NCI-H82 (cell line): ENCODE measurements around the gene TCF23.
A peak's percentile ranks its signal among the peaks of the same experiment; 100 is the strongest.
"Not testable (repeated sequence)": the region's sequence is repeated elsewhere in the genome, so short reads cannot be mapped to it uniquely, and the experiment has no call there.

ENCODE experiments used
- DNase-seq: peaks from one replicate; lab custom pipeline; 2025; lab: John Stamatoyannopoulos, UW

The TCF23 gene

GRCh38 chr2:27189989-27190388 lies 41.2 kb downstream of the TCF23 start:
- no peak for DNase-seq

GRCh38 chr2:27191070-27191829 lies 42.4 kb downstream of the TCF23 start:
- peak; percentile 81 for DNase-seq

- DNase-seq, result no peak
These were observed 45.9 kb downstream of the TCF23 start for GRCh38 chr2:27194538-27195354.

- DNase-seq, result not testable (repeated sequence)
These were observed 47.0 kb downstream of the TCF23 start for GRCh38 chr2:27195799-27196198.

- DNase-seq, result not testable (repeated sequence)
These were observed 49.3 kb downstream of the TCF23 start for GRCh38 chr2:27198068-27198467.

GRCh38 chr2:27198627-27199026 lies 49.8 kb downstream of the TCF23 start:
- DNase-seq, result no peak

GRCh38 chr2:27199241-27199640 lies 50.4 kb downstream of the TCF23 start:
- no peak for DNase-seq

GRCh38 chr2:27201675-27202074 lies 52.9 kb downstream of the TCF23 start:
- no peak for DNase-seq

GRCh38 chr2:27202854-27203253 lies 54.0 kb downstream of the TCF23 start:
- DNase-seq, result no peak

GRCh38 chr2:27203741-27204140 lies 54.9 kb downstream of the TCF23 start:
- DNase-seq, result no peak

- DNase-seq, result no peak
These were observed 55.8 kb downstream of the TCF23 start for GRCh38 chr2:27204566-27204965.

GRCh38 chr2:27205206-27205605 lies 56.4 kb downstream of the TCF23 start:
- DNase-seq, result no peak

- no peak for DNase-seq
These were observed 57.5 kb downstream of the TCF23 start for GRCh38 chr2:27206346-27206745.
